NCI-H2196 (cell line): ENCODE measurements around the gene SLCO3A1.

ENCODE experiments used
- DNase-seq: peaks from one replicate; lab custom pipeline; 2025; ENCODE audit not compliant: unreplicated experiment; lab: John Stamatoyannopoulos, UW

Gene SLCO3A1

GRCh38 chr15:91936927-91937326 is 83.4 kb downstream of the SLCO3A1 start:
- DNase-seq: no peak

- DNase-seq: no peak
Observed at GRCh38 chr15:91938136-91938535, 84.6 kb downstream of the SLCO3A1 start.

GRCh38 chr15:91939403-91939831 is 85.9 kb downstream of the SLCO3A1 start:
- no peak for DNase-seq

GRCh38 chr15:91940496-91941381 is 87.2 kb downstream of the SLCO3A1 start:
- DNase-seq: no peak

- no peak for DNase-seq
Observed at GRCh38 chr15:91941871-91942658, 88.6 kb downstream of the SLCO3A1 start.

- DNase-seq: peak; percentile 67
Observed at GRCh38 chr15:91942720-91943394, 89.3 kb downstream of the SLCO3A1 start.

- no peak for DNase-seq
Observed at GRCh38 chr15:91944331-91944730, 90.8 kb downstream of the SLCO3A1 start.

- no peak for DNase-seq
Observed at GRCh38 chr15:91945385-91945784, 91.9 kb downstream of the SLCO3A1 start.

- DNase-seq: peak; percentile 30
Observed at GRCh38 chr15:91946075-91946474, 92.6 kb downstream of the SLCO3A1 start.

- no peak for DNase-seq
Observed at GRCh38 chr15:91946581-91947292, 93.2 kb downstream of the SLCO3A1 start.

- DNase-seq: no peak
Observed at GRCh38 chr15:91947293-91947679, 93.8 kb downstream of the SLCO3A1 start.

GRCh38 chr15:91947683-91948608 is 94.4 kb downstream of the SLCO3A1 start:
- no peak for DNase-seq

GRCh38 chr15:91949361-91949760 is 95.9 kb downstream of the SLCO3A1 start:
- no peak for DNase-seq

GRCh38 chr15:91950054-91950453 is 96.5 kb downstream of the SLCO3A1 start:
- DNase-seq: no peak

GRCh38 chr15:91950631-91951329 is 97.3 kb downstream of the SLCO3A1 start:
- DNase-seq: no peak

GRCh38 chr15:91952216-91952615 is 98.7 kb downstream of the SLCO3A1 start:
- no peak for DNase-seq

GRCh38 chr15:91953432-91953831 is 99.9 kb downstream of the SLCO3A1 start:
- DNase-seq: no peak

- DNase-seq: no peak
Observed at GRCh38 chr15:91954292-91954691, 100.8 kb downstream of the SLCO3A1 start.

GRCh38 chr15:91956026-91956723 is 102.7 kb downstream of the SLCO3A1 start:
- no peak for DNase-seq
